GM12878 (cell line): Measurements from ENCODE around the gene ZBTB44. TPM values are rescaled to one million over a fixed set of nuclear protein-coding genes. Genes with fewer than 3 reads are reported as not detected.

ENCODE experiments used
- ATAC-seq: fragments of 200-7000 bp; cut with Tn5 transposase; 3 replicates; pipeline ENCODE4 v1.9.1; 2020; ENCODE audit warnings: mild to moderate bottlenecking, moderate library complexity
- BruUV-seq: library from RNA; stranded (reverse); fragments of 400-500 nt; replicated peaks from 2 replicates; lab custom pipeline; 2021; lab: Mats Ljungman, UMichigan
- CTCF ChIA-PET: fragments of 300-600 bp; sonication (Branson Sonifier 250); formaldehyde crosslinking; extraction: SDS; loops from one replicate; lab custom pipeline; 2021; ENCODE audit warnings: inconsistent platforms; lab: Yijun Ruan, JAX
- POLR2A ChIA-PET: fragments of 350-600 bp; formaldehyde crosslinking; extraction: SDS; loops from one replicate; lab custom pipeline; 2021; ENCODE audit warnings: inconsistent platforms; lab: Charles Lee
- RAD21 ChIA-PET: fragments of 300-600 bp; sonication (Branson Sonifier 250); formaldehyde crosslinking; loops from one replicate; lab custom pipeline; 2023; ENCODE audit warnings: antibody characterized with exemption; ENCODE audit not compliant: unreplicated experiment; lab: Charles Lee
- SMC1A ChIA-PET: fragments of 300-600 bp; sonication (Branson Sonifier 250); formaldehyde crosslinking; loops from one replicate; lab custom pipeline; 2023; ENCODE audit not compliant: unreplicated experiment, uncharacterized antibody; lab: Charles Lee
- DNase-seq: peaks from one replicate; pipeline ENCODE4 v3.0.0-alpha.2; 2011; ENCODE audit warnings: low read depth, low spot score
- FAIRE-seq: peaks from 3 replicates; lab custom pipeline; 2011; peaks lifted over from hg19 to GRCh38; lab: Jason Lieb, UNC
- H2AFZ ChIP-seq: 2 replicates; pipeline ENCODE4 v1.6.0; 2011; ENCODE audit warnings: low read depth, low read length, control low read depth; ENCODE audit not compliant: control insufficient read depth
- H3K27ac ChIP-seq: 2 replicates; pipeline ENCODE4 v1.5.1; 2011; ENCODE audit warnings: control low read depth; ENCODE audit not compliant: control insufficient read depth, insufficient read depth
- H3K27me3 ChIP-seq, 2 experiments: replicated peaks in 1 of 2; 2 replicates each; pipeline versions ENCODE4 v1.6.0 to v1.6.1; 2011; ENCODE audit warnings: low read length in 1 of 2; ENCODE audit not compliant: control insufficient read depth in 2 of 2, insufficient read depth in 2 of 2
- H3K36me3 ChIP-seq, 2 experiments: 2 replicates each; pipeline ENCODE4 v1.5.1; 2011; ENCODE audit warnings: low read length in 1 of 2; ENCODE audit not compliant: control insufficient read depth in 2 of 2, insufficient read depth in 2 of 2
- H3K4me1 ChIP-seq: 2 replicates; pipeline ENCODE4 v1.6.1; 2011; ENCODE audit warnings: mild to moderate bottlenecking, low read length, moderate library complexity, mixed read lengths; ENCODE audit not compliant: control insufficient read depth, insufficient read depth
- H3K4me2 ChIP-seq: 2 replicates; pipeline ENCODE4 v1.6.0; 2011; ENCODE audit warnings: control low read depth; ENCODE audit not compliant: control insufficient read depth, insufficient read depth
- H3K4me3 ChIP-seq: fragments of 200-600 bp; sonication (generic); 2 replicates; pipeline ENCODE4 v1.5.1; 2016
- H3K79me2 ChIP-seq: 2 replicates; pipeline ENCODE4 v1.6.0; 2011; ENCODE audit warnings: low read length; ENCODE audit not compliant: control insufficient read depth, insufficient read depth
- H3K9ac ChIP-seq: 2 replicates; pipeline ENCODE4 v1.8.0; 2011; ENCODE audit warnings: low read length, control low read depth, mixed read lengths; ENCODE audit not compliant: control insufficient read depth, insufficient read depth
- H3K9me3 ChIP-seq: replicated peaks from 3 replicates; pipeline ENCODE4 v1.5.1; 2011; ENCODE audit warnings: mild to moderate bottlenecking, low read length; ENCODE audit not compliant: control insufficient read depth, insufficient read depth
- H4K20me1 ChIP-seq: 2 replicates; pipeline ENCODE4 v1.6.0; 2011; ENCODE audit not compliant: control insufficient read depth, insufficient read depth
- CBX3 ChIP-seq: fragments of 200-600 bp; sonication (generic); IDR thresholded peaks from 2 replicates; pipeline ENCODE4 v1.6.1; 2016; ENCODE audit warnings: low read depth, borderline replicate concordance
- CHD1 ChIP-seq: IDR thresholded peaks from 2 replicates; pipeline ENCODE4 v1.6.1; 2012; ENCODE audit warnings: low read depth, low read length, improper control_type of control experiment
- JUND ChIP-seq: IDR thresholded peaks from 2 replicates; pipeline ENCODE4 v1.6.1; 2012; ENCODE audit warnings: low read depth, mild to moderate bottlenecking, low read length, improper control_type of control experiment, moderate library complexity
- KAT2A ChIP-seq: conservative IDR thresholded peaks from 2 replicates; pipeline ENCODE4 v1.6.1; 2011; ENCODE audit warnings: low read depth, low read length; ENCODE audit not compliant: control insufficient read depth
- MXI1 ChIP-seq: fragments of 150-350 bp; IDR thresholded peaks from 2 replicates; pipeline ENCODE4 v1.6.1; 2011; ENCODE audit warnings: low read depth, mild to moderate bottlenecking, inconsistent platforms, low read length, improper control_type of control experiment
- NFXL1 ChIP-seq: fragments of 450-650 bp; IDR thresholded peaks from 2 replicates; pipeline ENCODE4 v1.6.1; 2017; ENCODE audit warnings: antibody characterized with exemption, mild to moderate bottlenecking, borderline replicate concordance
- SMAD1 ChIP-seq: fragments of 450-650 bp; IDR thresholded peaks from 2 replicates; pipeline ENCODE4 v1.6.1; 2018; ENCODE audit warnings: mild to moderate bottlenecking, low read depth; ENCODE audit not compliant: partially characterized antibody
- SMC3 ChIP-seq: IDR thresholded peaks from 2 replicates; pipeline ENCODE4 v1.6.1; 2011; ENCODE audit warnings: low read length, improper control_type of control experiment, borderline replicate concordance
- SREBF1 ChIP-seq: IDR thresholded peaks from 2 replicates; pipeline ENCODE4 v1.6.1; 2012; ENCODE audit warnings: mild to moderate bottlenecking, low read length
- ZZZ3 ChIP-seq: IDR thresholded peaks from 2 replicates; pipeline ENCODE4 v1.6.1; 2011; ENCODE audit warnings: low read depth; ENCODE audit not compliant: control insufficient read depth, insufficient read length
- WGBS: methylation state at CpG from one replicate; pipeline ENCODE4 v1.1.6; 2016; ENCODE audit warnings: low lambda C conversion rate; ENCODE audit not compliant: insufficient replicate concordance, insufficient coverage; ENCODE audit errors: missing lambda C conversion rate; 5-methylcytosine and 5-hydroxymethylcytosine counted together
- in situ Hi-C: fragments of 300-500 bp; cut with MboI; formaldehyde crosslinking; loops from 9 replicates; pipeline ENCODE4 v1.14.3; 2018; ENCODE audit warnings: mixed read lengths
- intact Hi-C: fragments of 100-400 bp; cut with micrococcal nuclease; formaldehyde crosslinking; loops from one replicate; pipeline ENCODE4 v1.14.2; 2022; ENCODE audit not compliant: unreplicated experiment
- polyA plus RNA-seq, 11 experiments: library from polyadenylated mRNA; depleted of rRNA in 4 of 11; unstranded in 6 of 11; stranded (reverse) in 5 of 11; fragments of >200 nt; fragmentation: Nextera tagmentation in 4 of 11; fragmentation: Illumina TruSeq in 1 of 11; extraction: Ambion mirVana in 4 of 11; extraction: Trizol in 1 of 11; gene quantifications; 1 replicate in 1 of 11; 2 replicates in 10 of 11; pipeline versions ENCODE4 v1.2.1 to v1.2.3, GENCODE V29; 2011 to 2016; ENCODE audit warnings: inconsistent platforms in 2 of 11, missing spikeins in 2 of 11, low read depth in 1 of 11
- total RNA-seq, 4 experiments: library from RNA; depleted of rRNA in 3 of 4; stranded (reverse); fragments of >200 nt in 3 of 4; fragmentation: Illumina TruSeq in 1 of 4; extraction: Trizol in 1 of 4; gene quantifications; 2 replicates each; pipeline versions ENCODE4 v1.2.1 to v1.2.3, GENCODE V29; 2013 to 2021
- TF ChIP-seq, protein P1 (sequence below): IDR thresholded peaks from 2 replicates; pipeline ENCODE4 v1.6.1; 2012; ENCODE audit warnings: mild to moderate bottlenecking, low read depth, low read length
- TF ChIP-seq, protein P2 (sequence below): fragments of 450-650 bp; IDR thresholded peaks from 2 replicates; pipeline ENCODE4 v1.6.1; 2017; ENCODE audit warnings: mild to moderate bottlenecking, low read depth, inconsistent platforms; ENCODE audit not compliant: poor library complexity, severe bottlenecking
- TF ChIP-seq, protein P3 (sequence below): fragments of 450-650 bp; IDR thresholded peaks from 2 replicates; pipeline ENCODE4 v1.6.1; 2016; ENCODE audit warnings: mild to moderate bottlenecking, moderate library complexity, borderline replicate concordance

The ZBTB44 gene
- total and polyA plus RNA-seq, 10 of the 15 experiments (the other 5 are each of a cell fraction or from before 2014, with no cell fraction given): 2.8 to 38.2 (median 12.2) TPM

DNA sequence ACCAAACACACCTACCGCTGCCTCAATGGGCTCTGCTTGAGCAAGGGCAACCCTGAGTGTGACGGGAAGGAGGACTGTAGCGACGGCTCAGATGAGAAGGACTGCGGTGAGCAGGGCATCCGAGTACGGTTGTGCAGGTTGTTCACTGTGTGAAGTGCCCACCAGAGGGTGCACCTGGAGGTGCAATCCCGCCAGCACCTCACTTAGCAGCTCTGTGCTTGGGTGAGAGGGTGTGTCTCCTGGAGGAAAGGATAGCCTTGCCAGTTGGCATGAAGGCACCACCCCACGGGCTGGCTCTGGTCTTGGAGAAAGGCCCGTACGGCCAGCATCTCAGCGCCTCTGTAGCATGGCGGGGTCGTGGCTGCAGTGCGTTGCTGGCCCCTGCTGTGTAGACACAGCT lies 115.8 kb downstream of the ZBTB44 start:
- no peaks in the 10 kb centered on the region for H3K4me1 ChIP-seq
- H4K20me1 ChIP-seq: no peaks in the 10 kb centered on the region
- FAIRE-seq: no peak
- no peaks in the 10 kb centered on the region for H3K9me3 ChIP-seq
- no peak overlapping the region for H3K27ac ChIP-seq
- SMC1A ChIA-PET: no interaction called here
- H3K9ac ChIP-seq: no peak overlapping the region
- RAD21 ChIA-PET: no interaction called here
- 79% methylated on average over 12 of the region's 15 CpGs for WGBS
- BruUV-seq: no TSS peak
- POLR2A ChIA-PET: no interaction called here
- H3K79me2 ChIP-seq: no peaks in the 10 kb centered on the region
- no peak overlapping the region for H2AFZ ChIP-seq
- intact Hi-C loops (no loop called here), in situ Hi-C loops (no loop called here)
- H3K4me3 ChIP-seq: no peak overlapping the region
- DNase-seq: no peak
- H3K27me3 ChIP-seq: no peaks in the 10 kb centered on the region
- no peak overlapping the region for H3K4me2 ChIP-seq
- no peak for ATAC-seq
- CTCF ChIA-PET: interaction anchor here (0.9 kb wide), 1 partner anchor 53 kb away, joined by 3 read pairs; no protein-coding TSS in a partner anchor
- peaks cover 0 to 2% of the 10 kb centered on the region in 2 experiments; a peak in 1 of 4 replicates for H3K36me3 ChIP-seq
- TF ChIP-seq KAT2A (no peak), ZZZ3 (no peak), SMAD1 (no peak), CBX3 (no peak), CHD1 (no peak), JUND (no peak), MXI1 (no peak), NFXL1 (no peak), SREBF1 (no peak), SMC3 (no peak)
- TF ChIP-seq, protein P1, sequence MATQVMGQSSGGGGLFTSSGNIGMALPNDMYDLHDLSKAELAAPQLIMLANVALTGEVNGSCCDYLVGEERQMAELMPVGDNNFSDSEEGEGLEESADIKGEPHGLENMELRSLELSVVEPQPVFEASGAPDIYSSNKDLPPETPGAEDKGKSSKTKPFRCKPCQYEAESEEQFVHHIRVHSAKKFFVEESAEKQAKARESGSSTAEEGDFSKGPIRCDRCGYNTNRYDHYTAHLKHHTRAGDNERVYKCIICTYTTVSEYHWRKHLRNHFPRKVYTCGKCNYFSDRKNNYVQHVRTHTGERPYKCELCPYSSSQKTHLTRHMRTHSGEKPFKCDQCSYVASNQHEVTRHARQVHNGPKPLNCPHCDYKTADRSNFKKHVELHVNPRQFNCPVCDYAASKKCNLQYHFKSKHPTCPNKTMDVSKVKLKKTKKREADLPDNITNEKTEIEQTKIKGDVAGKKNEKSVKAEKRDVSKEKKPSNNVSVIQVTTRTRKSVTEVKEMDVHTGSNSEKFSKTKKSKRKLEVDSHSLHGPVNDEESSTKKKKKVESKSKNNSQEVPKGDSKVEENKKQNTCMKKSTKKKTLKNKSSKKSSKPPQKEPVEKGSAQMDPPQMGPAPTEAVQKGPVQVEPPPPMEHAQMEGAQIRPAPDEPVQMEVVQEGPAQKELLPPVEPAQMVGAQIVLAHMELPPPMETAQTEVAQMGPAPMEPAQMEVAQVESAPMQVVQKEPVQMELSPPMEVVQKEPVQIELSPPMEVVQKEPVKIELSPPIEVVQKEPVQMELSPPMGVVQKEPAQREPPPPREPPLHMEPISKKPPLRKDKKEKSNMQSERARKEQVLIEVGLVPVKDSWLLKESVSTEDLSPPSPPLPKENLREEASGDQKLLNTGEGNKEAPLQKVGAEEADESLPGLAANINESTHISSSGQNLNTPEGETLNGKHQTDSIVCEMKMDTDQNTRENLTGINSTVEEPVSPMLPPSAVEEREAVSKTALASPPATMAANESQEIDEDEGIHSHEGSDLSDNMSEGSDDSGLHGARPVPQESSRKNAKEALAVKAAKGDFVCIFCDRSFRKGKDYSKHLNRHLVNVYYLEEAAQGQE: no peak
- TF ChIP-seq, protein P2, sequence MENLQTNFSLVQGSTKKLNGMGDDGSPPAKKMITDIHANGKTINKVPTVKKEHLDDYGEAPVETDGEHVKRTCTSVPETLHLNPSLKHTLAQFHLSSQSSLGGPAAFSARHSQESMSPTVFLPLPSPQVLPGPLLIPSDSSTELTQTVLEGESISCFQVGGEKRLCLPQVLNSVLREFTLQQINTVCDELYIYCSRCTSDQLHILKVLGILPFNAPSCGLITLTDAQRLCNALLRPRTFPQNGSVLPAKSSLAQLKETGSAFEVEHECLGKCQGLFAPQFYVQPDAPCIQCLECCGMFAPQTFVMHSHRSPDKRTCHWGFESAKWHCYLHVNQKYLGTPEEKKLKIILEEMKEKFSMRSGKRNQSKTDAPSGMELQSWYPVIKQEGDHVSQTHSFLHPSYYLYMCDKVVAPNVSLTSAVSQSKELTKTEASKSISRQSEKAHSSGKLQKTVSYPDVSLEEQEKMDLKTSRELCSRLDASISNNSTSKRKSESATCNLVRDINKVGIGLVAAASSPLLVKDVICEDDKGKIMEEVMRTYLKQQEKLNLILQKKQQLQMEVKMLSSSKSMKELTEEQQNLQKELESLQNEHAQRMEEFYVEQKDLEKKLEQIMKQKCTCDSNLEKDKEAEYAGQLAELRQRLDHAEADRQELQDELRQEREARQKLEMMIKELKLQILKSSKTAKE: no peak
- TF ChIP-seq, protein P3, sequence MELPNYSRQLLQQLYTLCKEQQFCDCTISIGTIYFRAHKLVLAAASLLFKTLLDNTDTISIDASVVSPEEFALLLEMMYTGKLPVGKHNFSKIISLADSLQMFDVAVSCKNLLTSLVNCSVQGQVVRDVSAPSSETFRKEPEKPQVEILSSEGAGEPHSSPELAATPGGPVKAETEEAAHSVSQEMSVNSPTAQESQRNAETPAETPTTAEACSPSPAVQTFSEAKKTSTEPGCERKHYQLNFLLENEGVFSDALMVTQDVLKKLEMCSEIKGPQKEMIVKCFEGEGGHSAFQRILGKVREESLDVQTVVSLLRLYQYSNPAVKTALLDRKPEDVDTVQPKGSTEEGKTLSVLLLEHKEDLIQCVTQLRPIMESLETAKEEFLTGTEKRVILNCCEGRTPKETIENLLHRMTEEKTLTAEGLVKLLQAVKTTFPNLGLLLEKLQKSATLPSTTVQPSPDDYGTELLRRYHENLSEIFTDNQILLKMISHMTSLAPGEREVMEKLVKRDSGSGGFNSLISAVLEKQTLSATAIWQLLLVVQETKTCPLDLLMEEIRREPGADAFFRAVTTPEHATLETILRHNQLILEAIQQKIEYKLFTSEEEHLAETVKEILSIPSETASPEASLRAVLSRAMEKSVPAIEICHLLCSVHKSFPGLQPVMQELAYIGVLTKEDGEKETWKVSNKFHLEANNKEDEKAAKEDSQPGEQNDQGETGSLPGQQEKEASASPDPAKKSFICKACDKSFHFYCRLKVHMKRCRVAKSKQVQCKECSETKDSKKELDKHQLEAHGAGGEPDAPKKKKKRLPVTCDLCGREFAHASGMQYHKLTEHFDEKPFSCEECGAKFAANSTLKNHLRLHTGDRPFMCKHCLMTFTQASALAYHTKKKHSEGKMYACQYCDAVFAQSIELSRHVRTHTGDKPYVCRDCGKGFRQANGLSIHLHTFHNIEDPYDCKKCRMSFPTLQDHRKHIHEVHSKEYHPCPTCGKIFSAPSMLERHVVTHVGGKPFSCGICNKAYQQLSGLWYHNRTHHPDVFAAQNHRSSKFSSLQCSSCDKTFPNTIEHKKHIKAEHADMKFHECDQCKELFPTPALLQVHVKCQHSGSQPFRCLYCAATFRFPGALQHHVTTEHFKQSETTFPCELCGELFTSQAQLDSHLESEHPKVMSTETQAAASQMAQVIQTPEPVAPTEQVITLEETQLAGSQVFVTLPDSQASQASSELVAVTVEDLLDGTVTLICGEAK: no peak
